GM19193 (cell line): ENCODE data around the gene NFYB.

Experiments
- POLR2A ChIP-seq: IDR thresholded peaks from 4 replicates; pipeline ENCODE4 v1.6.1; 2011; ENCODE audit not compliant: insufficient read depth, insufficient read length; ENCODE audit errors: extremely low read depth

Gene NFYB

DNA sequence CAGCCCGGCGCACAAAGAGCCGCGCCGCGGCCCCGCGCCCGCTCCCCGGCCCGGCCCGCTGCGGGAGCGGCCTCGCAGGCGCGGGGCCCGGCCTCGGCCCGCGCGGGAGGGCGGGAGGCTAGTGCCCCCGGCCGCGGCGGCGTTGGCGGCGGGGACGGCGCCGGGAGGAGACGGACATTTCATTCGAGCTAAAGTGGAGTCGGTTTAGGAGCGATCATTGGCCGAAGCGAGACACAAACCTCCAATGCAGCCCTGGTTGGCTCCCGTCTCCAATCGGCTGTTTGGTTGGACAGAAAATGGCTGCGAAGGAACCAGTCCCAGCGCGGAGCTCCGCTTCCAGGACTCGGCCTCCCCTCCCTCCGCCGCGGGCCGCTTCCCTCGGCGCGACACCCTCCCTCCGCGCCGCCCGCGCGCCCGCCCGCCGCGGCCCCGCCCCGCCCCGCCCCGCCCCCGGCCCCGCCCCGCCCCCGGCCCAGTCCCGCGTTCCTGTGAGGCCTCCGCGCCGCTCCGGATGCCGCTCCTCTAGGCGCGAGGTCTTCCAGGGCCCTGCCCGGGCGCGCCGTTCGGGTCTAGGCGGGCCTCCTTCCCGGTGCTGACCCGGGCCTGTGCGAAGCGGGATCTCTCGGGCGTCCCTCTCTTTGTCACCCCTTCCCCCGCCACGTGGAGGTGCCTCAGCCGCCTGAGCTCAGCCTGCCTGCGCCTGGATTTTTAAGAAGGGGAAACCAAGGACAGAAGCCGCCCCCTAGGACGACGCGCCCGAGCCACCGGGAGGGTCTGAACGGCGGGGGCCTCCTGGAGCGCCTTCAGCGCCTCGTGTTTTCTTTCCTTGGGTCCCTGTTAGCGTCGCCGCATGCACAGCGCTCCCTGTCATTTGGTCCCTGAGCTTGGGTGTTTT, at the start of gene NFYB:
NFYB (minus strand) TSS at position 309 of the 895 bp plus-strand sequence. CDS start 2,757 bp downstream, outside the sequence.
- peak; percentile 91 for TF ChIP-seq POLR2A

DNA sequence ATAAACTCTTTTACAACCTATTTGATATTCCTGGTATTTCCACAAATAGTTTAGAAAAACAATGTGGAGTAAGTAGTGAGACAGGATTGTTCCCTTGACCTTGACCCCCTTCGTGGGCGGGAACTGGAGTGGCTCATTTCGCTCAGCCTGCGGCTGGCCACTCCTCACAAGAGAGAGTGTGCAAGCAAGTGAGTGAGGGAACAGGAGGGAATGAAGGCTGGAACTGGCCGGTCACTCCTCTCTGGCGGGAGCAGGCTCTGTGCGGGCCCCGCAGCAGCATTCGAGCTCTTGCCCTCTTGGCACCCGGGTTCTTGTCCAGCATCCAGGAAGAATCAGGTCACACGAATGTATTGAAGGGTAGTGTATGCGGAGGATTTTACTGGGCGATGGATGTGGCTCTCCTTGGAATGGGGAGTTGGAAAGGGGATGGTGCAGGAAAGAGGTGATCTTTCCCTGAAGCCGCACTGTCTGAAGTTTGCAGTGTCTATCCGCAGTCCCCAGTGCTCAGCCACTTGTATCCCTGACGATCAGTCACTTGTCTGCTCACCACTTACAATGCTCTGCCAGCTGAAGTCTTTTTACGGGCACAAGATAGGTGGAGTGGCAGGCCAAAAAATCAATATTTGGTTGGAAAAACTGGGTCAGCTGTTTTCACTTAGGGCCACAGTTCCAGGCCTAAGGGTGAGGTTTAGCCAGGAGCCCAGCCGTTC, 49.6 kb upstream of the NFYB start:
- TF ChIP-seq POLR2A: no peak

GRCh38 chr12:104183443-104183842, 45.4 kb upstream of the NFYB start:
- TF ChIP-seq POLR2A: no peak

GRCh38 chr12:104182621-104183378, 44.8 kb upstream of the NFYB start:
- TF ChIP-seq POLR2A: no peak

GRCh38 chr12:104182144-104182543, 44.1 kb upstream of the NFYB start:
- TF ChIP-seq POLR2A: no peak

GRCh38 chr12:104181313-104181712, 43.3 kb upstream of the NFYB start:
- no peak for TF ChIP-seq POLR2A

DNA sequence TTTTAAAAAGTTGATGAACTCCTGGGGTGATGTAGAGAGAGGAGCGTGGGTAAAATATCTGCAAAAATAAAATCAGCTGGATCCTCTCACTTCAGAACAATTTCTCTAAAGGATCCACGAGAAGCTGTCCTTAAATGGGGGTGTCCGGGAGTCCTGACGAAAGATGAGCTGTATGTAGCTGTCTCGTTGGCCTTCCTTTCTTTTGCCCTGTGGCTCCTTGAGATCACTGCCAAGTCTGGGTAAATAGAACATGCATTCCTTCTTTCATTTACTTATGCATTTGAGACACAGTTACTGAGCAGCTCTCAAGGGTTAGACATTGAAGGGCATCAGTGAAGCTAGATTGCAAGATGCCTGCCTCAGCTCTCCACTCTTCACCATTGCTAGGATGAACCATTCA, 42.4 kb upstream of the NFYB start:
- TF ChIP-seq POLR2A: no peak

DNA sequence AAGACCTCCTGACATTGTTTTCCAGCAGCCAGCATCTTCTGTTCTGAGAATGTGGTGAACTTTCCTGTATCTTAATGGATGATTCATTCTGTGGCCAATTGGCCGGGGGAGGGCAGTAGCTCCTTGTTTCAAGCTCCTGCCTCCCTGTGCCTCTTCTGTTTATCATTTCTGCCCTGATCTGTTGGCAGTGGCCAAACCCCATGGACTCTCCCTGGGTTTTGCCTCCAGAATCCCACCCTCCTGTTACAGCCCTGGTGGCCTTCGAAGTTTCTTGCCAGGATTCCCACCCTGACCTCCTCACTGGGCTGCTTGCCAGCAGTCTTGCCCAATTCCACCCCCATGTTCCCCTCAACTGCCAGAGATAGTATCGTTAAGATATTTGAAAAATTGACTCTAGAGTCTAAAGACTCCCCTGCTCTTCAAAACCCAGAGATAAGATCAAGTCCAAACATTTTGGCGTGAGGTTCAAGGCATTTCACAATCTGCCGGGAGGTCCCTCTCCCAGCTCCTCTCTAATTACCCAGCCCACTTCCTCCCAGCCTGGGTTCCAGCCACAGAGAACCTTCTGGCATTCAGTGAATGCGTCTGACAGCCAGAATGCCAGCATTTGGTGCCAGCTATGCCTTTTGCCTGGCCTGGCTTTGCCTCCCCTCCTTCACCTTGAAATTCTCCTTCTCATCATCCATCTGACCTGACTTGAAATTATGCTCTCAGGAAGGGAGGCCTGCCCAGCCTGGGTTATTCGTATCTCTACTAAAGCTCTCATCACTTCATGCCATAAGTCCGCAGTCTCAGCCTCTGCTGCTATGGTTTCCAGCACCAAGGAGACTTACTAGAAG, 39.9 kb upstream of the NFYB start:
- TF ChIP-seq POLR2A: no peak

- TF ChIP-seq POLR2A: no peak
These were observed 39.3 kb upstream of the NFYB start for GRCh38 chr12:104177336-104177662.

- TF ChIP-seq POLR2A: no peak
These were observed 37.8 kb upstream of the NFYB start for GRCh38 chr12:104175726-104176247.

- no peak for TF ChIP-seq POLR2A
These were observed 34.5 kb upstream of the NFYB start for GRCh38 chr12:104172570-104172947.

- TF ChIP-seq POLR2A: no peak
These were observed 34.0 kb upstream of the NFYB start for GRCh38 chr12:104171785-104172569.

DNA sequence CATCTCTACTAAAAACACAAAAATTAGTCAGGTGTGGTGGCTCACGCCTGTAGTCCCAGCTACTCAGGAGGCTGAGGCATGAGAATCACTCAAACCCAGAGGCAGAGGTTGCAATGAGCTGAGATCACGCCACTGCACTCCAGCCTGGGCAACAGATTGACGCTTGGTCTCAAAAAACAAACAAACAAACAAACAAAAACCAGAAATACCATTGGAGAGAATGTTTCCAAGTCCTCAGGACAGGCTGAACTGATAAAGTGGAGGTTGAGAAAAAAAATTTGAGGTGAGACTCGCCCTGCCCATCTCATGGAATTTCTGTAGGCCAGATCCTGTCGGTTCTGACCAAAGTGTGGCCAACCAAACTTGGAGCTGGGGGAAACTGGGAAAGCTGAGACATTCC, 30.6 kb upstream of the NFYB start:
- no peak for TF ChIP-seq POLR2A

DNA sequence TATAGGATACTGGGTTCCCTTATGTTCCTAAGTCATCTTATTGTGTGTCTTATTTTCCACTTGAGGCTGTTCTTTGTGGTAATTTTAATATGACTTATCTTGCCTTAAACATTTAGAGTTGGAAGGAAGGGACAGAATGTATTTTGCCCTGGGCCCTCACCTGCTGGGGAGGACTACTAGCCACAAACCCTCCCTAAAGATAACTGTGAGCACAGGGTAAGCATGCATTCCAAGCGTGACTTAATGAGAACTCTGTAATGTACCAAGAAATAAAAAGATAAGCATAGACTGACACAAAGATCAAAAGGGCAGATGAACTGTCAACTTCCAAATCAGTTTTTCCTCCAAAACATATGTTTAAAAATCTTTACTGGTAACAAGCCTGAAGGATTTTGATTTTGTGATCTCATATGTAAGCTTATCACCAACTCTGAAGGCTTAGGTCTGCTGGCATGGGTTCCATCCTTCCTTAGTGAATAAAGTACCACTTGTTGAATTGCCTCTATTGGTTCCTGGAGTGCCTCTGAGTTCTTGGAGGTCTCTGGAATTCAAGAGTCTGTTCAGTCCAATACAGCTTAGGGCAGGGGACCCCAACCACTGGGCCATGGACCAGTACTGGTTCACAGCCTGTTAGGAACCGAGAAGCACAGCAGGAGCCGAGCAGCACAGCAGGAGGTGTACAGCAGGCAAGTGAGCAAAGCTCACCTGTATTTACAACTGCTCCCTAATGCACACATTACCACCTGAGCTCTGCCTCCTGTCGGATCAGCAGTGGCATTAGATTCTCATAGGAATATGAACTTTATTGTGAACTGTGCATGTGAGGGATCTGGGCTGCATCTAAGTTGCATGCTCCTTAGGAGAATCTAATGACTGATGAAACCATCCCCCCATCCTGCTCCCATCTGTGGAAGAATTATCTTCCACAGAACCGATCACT, 29.8 kb upstream of the NFYB start:
- TF ChIP-seq POLR2A: no peak
